AG04450 (cell line): ENCODE results near the gene OGFOD1. TPM values are rescaled to one million over a fixed set of nuclear protein-coding genes. Genes with fewer than 3 reads are reported as not detected.

Source experiments
- CTCF ChIA-PET: fragments of 300-600, 350-600 bp; formaldehyde crosslinking; extraction: SDS; loops from one replicate; lab custom pipeline; 2022; ENCODE audit warnings: antibody characterized with exemption, inconsistent platforms; lab: Charles Lee
- POLR2A ChIA-PET: fragments of 350-600 bp; formaldehyde crosslinking; extraction: SDS; loops from one replicate; lab custom pipeline; 2021; ENCODE audit warnings: antibody characterized with exemption, inconsistent platforms; lab: Yijun Ruan, JAX
- DNase-seq: peaks from one replicate; pipeline ENCODE4 v3.0.0-alpha.2; 2011; ENCODE audit warnings: low read depth, low spot score
- H3K27ac ChIP-seq: one replicate; pipeline ENCODE4 v1.5.1; 2012; ENCODE audit warnings: low read depth, low read length, control low read depth
- H3K27me3 ChIP-seq: one replicate; pipeline ENCODE4 v1.6.0; 2012; ENCODE audit warnings: low read length; ENCODE audit not compliant: control insufficient read depth, insufficient read depth
- H3K4me3 ChIP-seq: 2 replicates; pipeline ENCODE4 v1.5.1; 2011; ENCODE audit warnings: mild to moderate bottlenecking, low read depth, low read length, control low read depth
- H3K9me3 ChIP-seq: 2 replicates; pipeline ENCODE4 v1.5.1; 2012; ENCODE audit warnings: low read length; ENCODE audit not compliant: control insufficient read depth, insufficient read depth
- polyA plus RNA-seq: library from polyadenylated mRNA; depleted of rRNA; stranded (reverse); fragments of >200 nt; gene quantifications from 2 replicates; pipeline ENCODE4 v1.2.3, GENCODE V29; 2011
- TF ChIP-seq, protein P1 (sequence below): IDR thresholded peaks from 2 replicates; pipeline ENCODE4 v1.5.1; 2011; ENCODE audit warnings: low read depth, low read length, control low read depth, inconsistent platforms

The OGFOD1 gene
- polyA plus RNA-seq, 1 experiment, result 89.0 TPM

DNA sequence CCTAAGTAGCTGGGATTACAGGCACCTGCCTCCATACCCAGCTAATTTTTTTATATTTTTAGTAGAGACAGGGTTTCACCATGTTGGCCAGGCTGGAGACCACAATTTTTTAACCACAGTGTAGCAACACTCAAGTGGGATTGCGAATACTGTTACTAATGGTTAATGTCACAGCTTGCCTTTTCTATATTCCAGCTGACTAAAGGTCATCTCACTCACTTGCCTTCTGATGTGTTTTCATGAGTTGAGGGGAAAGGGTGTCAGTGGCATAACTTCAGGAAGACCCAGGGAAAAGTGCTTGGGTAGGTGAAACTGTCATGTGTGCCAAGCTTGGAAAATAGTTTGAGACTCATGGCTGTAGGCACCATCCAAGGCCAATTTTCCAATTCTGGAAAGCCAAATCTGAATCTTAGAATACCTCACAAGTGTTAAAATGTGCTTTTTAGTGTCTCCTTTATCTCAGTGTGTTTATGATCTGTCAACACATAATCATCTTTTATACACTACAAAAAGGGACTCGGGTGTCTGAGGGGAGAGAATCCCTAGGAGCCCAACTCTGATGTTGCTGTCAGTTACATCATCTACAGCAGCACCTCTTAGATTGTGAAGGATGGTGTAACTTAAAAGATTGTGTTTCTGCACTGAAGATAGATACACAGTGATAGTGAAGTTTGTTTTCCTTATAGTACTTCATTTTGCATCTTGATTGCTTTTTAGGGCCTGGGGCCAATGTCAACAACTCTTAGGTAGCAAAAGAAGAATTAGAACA is 27.1 kb downstream of the OGFOD1 start:
- ChIA-PET CTCF (interaction anchor here (1.5 to 2.6 kb wide), 3 partner anchors 36 to 224 kb away, joined by 3 to 9 read pairs (median 6); no protein-coding TSS in a partner anchor), POLR2A (no interaction called here)
- TF ChIP-seq, protein P1, sequence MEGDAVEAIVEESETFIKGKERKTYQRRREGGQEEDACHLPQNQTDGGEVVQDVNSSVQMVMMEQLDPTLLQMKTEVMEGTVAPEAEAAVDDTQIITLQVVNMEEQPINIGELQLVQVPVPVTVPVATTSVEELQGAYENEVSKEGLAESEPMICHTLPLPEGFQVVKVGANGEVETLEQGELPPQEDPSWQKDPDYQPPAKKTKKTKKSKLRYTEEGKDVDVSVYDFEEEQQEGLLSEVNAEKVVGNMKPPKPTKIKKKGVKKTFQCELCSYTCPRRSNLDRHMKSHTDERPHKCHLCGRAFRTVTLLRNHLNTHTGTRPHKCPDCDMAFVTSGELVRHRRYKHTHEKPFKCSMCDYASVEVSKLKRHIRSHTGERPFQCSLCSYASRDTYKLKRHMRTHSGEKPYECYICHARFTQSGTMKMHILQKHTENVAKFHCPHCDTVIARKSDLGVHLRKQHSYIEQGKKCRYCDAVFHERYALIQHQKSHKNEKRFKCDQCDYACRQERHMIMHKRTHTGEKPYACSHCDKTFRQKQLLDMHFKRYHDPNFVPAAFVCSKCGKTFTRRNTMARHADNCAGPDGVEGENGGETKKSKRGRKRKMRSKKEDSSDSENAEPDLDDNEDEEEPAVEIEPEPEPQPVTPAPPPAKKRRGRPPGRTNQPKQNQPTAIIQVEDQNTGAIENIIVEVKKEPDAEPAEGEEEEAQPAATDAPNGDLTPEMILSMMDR, result no peak
- no peak overlapping the region for H3K27ac ChIP-seq
- H3K27me3 ChIP-seq, result no peaks in the 10 kb centered on the region
- no peak for DNase-seq
- H3K9me3 ChIP-seq, result no peaks in the 10 kb centered on the region
- H3K4me3 ChIP-seq, result no peak overlapping the region

- POLR2A ChIA-PET, result no interaction called here
- no peaks in the 10 kb centered on the region for H3K9me3 ChIP-seq
- H3K4me3 ChIP-seq, result no peak overlapping the region
- H3K27me3 ChIP-seq, result no peaks in the 10 kb centered on the region
- TF ChIP-seq, protein P1, result no peak
- H3K27ac ChIP-seq, result no peak overlapping the region
- CTCF ChIA-PET, result interaction anchor here (1.5 to 2.6 kb wide), 2 partner anchors 35 to 223 kb away, joined by 3 to 9 read pairs; no protein-coding TSS in a partner anchor
- no peak for DNase-seq
Measured at GRCh38 chr16:56479469-56479868, 28.1 kb downstream of the OGFOD1 start.

GRCh38 chr16:56480776-56481467 is 29.6 kb downstream of the OGFOD1 start:
- Histone ChIP-seq H3K27ac (no peak overlapping the region), H3K9me3 (no peaks in the 10 kb centered on the region), H3K27me3 (no peaks in the 10 kb centered on the region), H3K4me3 (no peak overlapping the region)
- ChIA-PET POLR2A (no interaction called here), CTCF (interaction anchor here (1.0 to 1.5 kb wide), 2 partner anchors 61 to 221 kb away, joined by 3 to 5 read pairs; no protein-coding TSS in a partner anchor)
- DNase-seq, result no peak
- TF ChIP-seq, protein P1, result no peak

- Histone ChIP-seq H3K27me3 (no peaks in the 10 kb centered on the region), H3K4me3 (no peak overlapping the region), H3K9me3 (no peaks in the 10 kb centered on the region), H3K27ac (no peak overlapping the region)
- ChIA-PET CTCF (interaction anchor here (1.0 to 1.5 kb wide), 3 partner anchors 33 to 220 kb away, joined by 3 to 5 read pairs (median 4); no protein-coding TSS in a partner anchor), POLR2A (no interaction called here)
- TF ChIP-seq, protein P1, result no peak
- no peak for DNase-seq
Measured at GRCh38 chr16:56481468-56482122, 30.2 kb downstream of the OGFOD1 start.
